T-helper 22 cell (primary cell): Measurements from ENCODE around the gene NUPR1.
"Not testable (repeated sequence)": the region's sequence is repeated elsewhere in the genome, so short reads cannot be mapped to it uniquely, and the experiment has no call there.

ENCODE experiments used
- DNase-seq: peaks from one replicate; pipeline ENCODE4 v3.0.0-alpha.2; 2020; ENCODE audit warnings: low read depth

NUPR1 gene, protein sequence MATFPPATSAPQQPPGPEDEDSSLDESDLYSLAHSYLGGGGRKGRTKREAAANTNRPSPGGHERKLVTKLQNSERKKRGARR

DNA sequence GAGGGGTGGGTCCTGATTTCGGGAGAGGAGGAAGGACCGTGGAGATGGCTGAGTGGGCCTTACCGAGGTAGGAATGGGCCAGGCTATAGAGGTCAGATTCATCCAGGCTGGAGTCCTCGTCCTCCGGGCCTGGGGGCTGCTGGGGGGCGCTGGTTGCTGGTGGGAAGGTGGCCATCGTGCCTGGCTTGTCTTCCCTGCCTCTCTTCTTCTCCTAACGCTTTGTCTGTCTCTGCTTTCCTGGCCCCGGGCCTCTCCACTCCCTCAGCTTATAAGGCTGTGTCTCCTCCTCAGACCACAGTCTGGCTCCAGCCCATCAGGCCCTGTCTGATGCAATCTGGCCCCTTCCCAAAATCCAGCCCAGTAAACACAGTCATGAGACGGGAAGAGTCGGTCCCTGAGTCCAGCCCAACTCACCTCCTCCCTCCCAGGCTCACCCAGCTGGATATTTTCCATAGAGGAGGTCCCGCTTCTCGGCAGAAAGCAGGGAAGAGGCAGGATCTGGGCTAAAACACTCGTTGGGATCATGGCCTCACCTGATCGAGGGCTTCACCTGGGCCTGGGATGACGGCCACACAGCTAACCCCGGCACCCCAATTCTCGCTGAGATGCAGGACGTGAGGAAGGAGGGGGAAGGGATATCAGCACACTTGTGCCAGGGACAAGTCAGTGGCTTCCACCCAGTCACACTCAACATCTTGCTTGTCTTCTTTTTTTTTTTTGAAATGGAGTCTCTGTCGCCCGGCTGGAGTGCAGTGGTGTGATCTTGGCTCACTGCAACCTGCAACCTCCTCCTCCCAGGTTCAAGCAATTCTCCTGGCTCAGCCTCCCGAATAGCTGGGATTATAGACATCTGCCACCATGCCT, at the start of gene NUPR1:
Gene NUPR1 (minus strand): TSS at position 242 of the 864 bp plus-strand sequence. CDS start 67 bp downstream, at position 175.
- DNase-seq = no peak

DNA sequence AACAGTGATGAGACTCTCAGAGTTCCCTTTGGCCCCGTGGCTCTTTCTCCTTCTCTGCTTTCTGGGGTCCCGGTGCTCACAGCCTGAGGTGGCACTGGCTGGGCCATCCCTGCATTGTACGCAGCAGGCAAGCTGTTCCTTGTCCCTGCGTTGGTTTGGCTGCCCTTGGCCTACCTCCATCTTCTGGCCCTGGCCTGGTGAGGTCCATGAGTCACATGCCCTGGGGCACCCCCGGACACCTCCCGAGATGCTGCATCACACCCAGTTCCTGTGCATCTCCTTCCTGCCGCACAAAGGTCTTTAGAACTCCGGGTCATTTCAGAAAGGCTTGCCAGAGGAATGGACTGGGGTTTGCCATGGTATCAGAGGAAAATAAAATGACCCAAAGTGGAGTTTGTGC, 48.6 kb upstream of the NUPR1 start:
- DNase-seq = no peak

DNA sequence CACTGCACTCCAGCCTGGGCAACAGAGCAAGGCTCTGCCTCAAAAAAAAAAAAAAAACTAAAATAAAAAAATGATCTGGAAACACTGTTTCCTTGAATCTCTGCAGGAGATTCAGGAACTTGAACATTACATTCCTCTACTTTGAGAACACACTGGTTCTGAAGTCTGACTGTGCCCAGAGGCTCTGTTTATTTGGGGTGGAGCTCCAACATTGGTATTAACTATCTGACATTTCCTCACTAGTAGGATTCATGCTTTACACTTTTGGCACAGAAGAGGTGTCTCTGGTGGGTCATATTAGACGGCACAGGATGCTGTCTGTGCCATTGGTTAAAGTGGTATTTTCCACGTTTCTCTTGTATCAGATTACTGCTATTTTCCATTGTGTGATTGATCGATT, 47.7 kb upstream of the NUPR1 start:
- no peak for DNase-seq

DNA sequence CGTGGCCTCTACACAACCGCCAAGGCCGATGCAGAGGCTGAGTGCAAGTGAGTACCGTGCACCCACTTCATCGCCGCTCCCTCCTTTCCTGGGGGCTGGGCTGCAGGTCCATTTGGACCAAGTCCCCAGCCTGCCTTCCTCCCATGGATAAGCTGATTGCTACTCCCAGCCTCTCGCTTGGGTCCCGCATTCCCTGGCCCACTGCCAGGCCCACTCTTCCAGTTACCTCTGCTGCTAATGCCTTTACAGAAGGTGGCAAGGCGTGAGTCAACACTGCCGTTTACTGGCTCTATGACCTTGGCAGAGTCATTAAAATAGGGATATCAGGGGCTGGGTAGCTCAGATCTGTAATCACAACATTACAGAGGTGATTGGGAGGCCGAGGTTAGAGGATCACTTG, 46.9 kb upstream of the NUPR1 start:
- DNase-seq = no peak

DNA sequence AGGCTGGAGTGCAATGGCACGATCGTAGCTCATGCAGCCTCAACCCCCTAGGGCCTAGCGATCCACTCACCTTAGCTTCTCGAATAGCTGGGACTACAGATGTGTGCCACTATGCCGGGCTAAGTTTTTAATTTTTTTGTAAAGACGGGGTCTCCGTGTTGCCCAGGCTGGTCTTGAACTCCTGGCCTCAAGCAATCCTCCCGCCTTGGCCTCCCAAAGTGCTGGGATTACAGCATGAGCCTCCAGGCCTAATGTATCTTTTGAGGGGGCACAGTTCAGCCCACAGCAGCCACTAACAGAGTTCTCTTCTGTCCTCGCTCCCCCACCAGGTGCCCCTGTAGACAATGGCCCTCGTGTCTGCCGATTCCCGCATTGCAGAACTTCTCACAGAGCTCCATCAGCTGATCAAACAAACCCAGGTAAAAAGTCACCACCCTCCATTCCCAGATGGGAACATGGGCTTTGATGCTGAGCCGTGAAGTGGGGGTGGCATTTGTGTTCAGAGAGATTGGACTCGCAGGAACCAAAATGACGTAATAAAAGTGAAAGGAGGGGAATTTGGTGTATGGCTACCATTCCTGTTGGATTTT, 42.0 kb upstream of the NUPR1 start:
- DNase-seq = no peak

DNA sequence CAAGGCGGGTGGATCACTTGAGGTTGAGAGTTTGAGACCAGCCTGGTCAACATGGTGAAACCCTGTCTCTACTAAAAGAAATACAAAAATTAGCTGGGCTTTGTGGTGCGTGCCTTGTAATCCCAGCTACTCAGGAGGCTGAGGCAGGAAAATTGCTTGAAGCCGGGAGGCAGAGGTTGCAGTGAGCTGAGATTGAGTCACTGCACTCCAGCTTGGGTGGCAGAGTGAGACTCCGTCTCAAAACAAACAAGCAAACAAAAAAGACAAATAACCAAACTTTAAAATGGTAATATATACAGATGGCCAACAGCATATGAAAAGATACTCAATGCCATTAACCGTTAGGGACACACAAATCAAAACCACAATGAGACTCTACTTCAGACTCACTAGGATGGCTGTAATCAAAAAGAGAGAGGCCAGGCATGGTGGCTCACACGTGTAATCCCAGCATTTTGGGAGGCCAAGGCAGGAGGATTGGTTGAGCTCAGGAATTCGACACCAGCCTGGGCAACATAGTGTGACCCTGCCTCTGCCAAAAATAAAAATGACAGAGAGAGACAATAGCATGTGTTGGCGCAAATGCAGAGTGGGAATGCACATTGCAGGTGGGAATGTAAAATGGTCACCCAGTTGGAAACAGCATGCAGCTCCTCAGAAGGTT, 36.8 kb upstream of the NUPR1 start:
- no peak for DNase-seq

DNA sequence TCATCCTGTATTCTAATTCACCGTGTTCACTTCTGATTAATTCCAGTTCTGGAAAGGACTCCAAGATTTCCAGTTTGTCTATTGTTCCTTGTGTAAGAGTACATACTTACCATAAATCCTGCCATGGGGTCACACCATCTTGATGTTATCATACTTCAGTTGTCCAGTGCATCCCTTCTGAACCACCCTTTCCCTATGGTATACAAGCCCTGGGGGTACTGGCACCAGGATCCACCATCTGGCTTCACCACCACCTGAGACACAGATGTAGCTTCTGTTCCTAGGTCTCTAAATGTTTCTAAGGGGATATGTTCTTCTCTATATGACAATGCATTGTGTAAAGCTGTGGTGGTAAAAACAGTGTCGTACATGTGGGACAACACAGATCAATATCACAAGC, 36.2 kb upstream of the NUPR1 start:
- no peak for DNase-seq

DNA sequence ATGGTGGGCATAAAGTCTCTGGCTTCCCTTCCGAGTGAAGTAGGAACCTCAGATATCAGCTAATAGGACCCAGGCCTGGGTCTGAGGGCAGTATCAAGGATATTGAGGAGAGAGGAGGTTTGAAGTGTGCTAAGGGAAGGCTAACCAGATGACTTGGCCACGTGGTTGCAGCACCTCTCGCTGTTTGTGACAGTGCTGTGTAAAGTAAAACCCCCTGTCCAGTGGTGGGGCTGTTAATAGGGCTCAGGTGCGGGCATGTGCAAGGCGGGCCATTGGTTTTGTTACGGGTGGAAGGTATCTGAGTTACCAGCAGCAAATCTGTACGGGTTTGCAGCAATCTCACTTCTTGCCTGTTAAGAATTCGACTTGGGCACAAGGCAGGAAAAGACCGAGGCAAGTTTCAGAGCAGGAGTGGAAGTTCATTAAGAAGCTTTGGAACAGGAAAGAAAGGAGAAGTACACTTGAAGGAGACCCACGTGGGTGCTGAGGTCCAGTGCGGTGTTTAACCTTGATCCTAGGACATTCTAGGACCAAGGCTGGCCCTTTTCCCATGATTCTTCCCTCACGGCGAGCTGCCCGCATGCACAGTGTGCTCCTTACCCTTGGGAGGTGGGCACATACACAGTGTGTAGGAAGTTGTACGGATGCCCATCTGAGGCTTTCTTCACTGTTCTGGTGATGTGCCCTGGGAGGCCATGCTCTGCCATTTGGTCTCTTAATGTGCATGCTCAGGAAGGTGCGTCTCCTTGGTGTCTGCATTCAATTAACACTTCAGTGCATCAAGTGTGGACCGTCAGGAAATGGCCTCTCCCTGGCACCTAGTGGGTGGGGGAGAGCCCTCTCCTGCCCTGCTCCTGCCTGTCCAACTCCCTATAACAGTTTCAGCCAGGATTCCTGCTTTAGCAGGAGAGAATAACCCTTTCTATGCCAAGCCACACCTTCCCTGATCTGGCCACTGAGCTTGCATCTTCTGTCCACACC, 35.3 kb upstream of the NUPR1 start:
- DNase-seq = no peak

DNA sequence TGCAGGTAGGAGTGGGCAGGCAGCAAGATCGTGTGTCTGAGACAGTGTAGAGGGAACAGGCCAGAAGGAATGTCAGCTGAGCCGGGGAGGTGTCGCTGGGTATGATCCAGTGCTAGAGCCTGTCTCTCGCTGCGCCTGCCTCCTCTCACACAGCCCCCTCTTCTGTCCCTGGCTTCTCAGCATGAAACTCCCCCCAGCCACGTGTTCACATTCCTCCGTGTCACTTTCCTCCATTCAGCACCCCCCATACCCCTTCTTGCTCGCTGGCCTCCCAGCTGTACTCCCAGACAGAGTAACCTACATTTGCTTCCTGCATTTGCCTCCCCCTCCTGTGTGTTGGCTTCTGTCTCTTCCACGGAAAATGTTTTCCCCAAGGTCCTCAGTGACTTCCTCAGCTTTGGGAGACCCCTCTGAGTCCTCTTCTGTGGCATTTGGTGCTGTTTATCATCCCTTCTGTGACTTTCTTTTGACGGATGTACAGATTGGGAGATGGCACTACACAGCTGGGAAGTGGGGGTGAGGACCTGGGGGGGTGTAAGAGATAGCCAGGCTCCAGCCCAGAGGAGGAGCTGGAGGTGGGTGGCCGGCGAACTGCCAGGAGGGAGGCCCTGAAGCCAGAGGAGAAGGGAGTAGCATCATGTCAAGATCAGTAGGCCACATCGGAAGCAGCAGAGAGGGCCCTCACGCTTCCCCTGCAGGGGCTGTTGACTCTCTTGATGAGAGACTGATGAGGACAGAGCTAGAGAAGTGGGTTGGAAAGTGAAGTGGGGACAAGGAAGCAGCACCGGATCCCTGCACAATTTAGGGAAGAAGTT, 34.1 kb upstream of the NUPR1 start:
- DNase-seq = no peak

DNA sequence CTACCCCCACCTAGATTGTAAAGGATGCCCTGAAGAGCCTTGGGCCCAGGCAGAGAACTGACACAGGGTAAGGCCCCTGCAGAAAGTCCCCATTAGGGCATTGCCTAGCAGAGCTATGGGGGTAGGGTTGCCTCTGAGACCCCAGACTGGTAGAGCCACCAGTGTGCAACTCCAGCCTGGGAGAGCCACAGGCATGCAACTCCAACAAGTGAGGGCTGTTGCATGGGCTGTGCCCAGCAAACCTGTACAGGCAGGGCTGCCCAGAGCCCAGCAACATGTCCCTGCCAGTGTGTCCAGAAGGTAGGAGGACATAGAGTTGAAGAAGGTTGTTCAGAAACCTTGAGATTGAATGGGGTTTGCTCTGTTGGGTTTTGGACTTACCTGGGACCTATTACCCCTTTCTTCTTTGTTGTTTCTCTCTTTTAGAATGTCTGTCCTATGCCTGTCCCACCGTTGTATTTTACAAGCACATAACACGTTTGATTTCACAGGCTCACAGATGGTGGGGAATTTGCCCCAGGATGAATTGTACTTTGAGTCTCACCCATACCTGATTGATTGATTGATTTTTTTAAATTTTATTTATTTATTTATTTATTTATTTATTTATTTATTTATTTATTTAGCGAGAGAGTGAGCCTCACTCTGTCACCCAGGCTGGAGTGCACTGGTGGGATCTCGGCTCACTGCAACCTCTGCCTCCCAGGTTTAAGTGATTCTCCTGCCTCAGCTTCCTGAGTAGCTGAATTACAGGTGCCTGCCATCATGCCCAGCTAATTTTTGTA, 31.4 kb upstream of the NUPR1 start:
- no peak for DNase-seq

DNA sequence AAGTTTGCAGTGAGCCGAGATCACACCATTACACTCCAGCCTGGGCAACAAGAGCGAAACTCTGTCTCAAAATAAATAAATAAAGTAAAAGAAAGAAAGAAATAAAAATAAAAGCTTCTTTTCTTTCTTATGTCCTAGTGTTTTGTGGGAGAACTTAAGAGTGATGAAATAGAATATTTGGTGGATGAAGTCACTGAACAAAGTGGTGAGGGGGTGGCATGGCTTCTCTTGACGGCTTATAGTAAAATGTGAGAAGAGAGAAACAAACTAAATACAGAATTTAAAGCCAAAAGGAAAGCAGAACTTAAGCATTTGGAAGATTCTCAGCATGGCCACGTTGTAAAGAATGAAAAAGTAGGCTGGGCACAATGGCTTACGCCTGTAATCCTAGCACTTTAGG, 30.2 kb upstream of the NUPR1 start:
- DNase-seq = no peak

DNA sequence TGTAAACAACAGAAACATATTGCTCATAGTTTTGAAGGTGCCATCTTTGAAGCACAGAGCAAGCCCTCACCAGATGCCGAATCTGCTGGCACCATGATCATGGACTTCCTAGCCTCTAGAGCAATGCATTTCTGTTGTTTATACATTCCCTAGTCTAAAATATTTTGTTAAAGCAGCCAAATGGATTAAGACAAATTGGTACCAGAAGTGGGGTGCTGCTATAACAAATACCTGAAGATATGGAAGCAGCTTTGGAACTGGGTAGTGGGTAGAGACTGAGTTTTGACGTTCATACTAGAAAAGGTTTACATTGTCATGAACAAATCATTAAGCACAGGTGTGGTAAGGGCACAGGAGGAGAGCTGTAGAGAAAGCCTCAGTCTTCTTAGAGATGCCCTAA, 28.5 kb upstream of the NUPR1 start:
- no peak for DNase-seq

DNA sequence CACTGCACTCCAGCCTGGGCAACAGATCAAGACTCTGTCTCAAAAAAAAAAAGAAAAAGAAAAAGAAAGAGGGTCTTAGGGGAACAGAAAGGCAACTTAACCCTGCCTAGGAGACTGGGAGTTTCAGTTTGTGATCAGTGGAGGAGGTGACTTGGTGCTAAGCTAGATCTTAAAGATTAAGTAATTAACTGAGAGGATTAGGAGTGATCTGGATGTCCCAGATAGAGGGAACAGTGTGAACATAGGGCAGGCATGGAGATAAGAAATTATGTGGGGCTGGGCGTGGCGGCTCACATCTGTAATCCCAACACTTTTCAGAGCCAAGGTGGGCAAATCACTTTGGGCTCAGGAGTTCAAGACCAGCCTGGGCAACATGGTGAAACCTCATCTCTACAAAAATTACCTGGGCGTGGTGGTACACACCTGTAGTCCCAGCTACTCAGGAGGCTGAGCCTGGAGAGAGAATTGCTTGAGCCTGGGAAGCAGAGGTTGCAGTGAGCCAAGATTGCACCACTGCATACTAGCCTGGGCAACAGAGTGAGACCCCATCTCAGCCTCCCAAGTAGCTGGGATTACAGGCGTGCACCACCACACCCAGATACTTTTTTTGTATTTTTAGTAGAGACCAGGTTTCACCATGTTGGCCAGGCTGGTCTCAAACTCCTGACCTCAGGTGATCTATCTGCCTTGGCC, 27.6 kb upstream of the NUPR1 start:
- not testable (repeated sequence) for DNase-seq

DNA sequence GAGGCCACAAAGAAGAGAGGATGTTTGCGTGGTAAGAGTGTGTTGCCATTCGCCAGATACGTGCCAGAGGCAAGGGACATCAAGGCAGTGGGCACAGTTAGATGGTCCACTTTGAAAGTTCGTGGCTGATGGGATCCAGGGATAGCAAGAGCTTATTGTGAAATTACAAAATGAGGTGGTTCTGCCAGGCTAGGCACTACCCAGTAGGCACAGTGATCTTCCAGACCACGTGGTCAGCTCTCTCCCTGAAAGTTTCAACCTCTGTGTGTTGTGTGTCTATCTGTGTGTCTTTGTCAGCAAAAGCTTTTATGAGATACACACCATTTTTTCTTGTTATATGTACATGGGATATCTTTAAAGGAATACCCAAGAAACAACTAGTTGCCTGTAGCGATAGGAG, 24.4 kb upstream of the NUPR1 start:
- DNase-seq = no peak

DNA sequence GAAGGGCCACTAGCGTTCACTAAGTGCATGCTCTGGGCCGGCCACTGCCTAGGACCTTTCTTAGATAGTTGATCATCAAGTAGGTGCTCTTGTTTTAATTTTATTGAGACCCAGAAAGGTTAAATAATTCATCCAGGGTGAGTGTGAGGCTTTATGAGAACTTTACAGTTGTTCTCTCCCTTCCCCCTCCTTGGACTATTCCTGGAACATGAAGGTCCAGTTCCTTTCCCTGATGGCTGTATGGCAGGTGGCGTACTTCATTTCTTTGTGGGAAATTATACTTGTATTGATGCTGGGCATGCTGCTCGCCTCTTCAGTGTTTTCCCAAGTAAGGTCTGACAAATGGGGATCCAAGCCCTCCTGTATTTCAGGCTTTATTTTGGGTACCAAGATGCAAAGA, 23.4 kb upstream of the NUPR1 start:
- DNase-seq = no peak

DNA sequence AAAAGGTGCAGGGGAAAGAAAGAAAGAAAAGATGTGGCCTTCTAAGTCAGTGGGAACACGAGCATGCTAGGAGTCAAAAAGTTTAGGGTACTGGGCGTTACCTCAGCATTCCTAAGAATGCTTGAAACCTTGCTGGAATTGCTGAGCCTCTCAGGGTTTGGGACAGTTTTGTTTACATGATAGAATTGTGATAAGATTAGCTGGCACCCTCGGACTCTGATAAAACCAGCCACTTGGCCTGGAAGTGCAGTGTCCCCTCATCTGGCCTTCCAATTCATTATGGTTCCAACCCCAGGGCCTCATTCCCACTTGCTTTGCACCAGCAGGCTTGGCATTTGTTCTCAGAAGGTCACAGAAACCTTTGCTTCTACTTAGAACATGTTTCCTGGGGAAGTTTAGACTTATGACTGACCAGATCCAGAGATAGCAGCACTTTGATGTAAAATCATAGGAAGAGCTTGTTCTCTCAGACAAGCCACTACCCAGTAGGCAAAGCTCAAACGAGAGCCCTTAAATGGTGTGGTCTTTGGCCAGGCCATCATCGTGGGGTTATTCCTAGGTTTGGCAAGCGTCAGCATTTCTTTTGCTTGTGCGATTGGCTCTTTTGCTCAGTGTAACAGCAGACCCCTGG, 22.9 kb upstream of the NUPR1 start:
- DNase-seq = no peak

DNA sequence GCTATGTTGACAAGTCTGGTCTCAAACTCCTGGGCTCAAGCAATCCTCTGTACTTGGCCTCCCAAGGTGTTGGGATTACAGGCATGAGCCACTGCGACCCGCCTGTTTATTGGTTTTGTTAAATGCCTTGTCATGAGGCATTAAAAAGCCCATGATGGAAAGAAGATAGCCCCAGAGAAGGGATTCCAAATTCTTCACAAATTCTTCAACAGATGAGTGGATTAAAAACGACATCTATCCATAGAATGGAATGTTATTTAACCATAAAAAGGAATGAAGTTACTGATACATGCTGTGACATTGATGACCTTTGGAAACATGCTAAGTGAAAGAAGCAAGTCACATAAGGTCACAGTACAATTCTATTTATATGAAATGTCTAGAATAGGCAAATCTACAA, 19.7 kb upstream of the NUPR1 start:
- DNase-seq = no peak

DNA sequence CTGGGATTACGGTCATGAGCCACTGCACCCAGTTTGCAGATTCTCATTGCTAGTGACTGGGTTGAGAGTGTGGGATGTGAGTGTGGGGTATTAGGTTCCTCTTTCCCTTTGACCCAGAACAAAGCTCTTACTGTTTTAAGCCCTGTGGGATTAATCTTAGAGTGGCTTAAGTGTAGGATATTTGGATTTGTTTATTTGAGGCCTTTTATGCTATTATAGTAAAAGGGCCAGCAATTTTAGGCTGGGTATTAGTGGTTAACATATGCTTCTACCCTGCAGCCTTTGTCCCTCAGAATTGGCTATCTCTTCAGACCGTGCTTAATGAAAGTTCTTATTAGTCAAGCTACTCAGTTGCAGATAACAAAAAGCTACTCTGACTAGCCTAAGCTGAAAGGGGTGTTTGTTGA, 18.1 kb upstream of the NUPR1 start:
- DNase-seq = no peak

DNA sequence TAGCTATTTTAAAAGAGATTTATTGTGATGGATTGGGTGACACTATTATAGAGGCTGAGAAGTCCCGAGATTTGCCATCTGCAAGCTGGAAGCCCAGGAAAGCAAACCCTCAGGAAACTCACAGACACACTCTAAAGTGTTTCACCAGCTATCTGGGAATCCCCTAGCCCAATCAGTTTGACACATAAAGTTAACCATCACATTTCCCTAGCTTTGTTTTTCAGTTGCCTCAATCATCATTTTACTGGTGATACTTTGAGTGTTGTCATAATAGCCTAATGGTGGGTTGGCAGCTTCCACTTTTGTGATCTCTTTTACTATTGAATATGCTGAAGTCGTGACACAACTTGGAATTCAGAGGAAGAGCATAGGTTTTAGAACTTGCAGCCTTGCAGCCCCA, 16.8 kb upstream of the NUPR1 start:
- DNase-seq = no peak
